Fibroblast of lung (primary cell): ENCODE measurements around the gene EPM2AIP1. TPM values are rescaled to one million over a fixed set of nuclear protein-coding genes. Genes with fewer than 3 reads are reported as not detected.

Source experiments
- DNase-seq, 2 donors: peaks; one replicate each; pipeline versions ENCODE4 v3.0.0 to v3.0.0-alpha.2; 2010; ENCODE audit warnings: low read depth in 2 of 2
- H2AFZ ChIP-seq: 2 replicates; pipeline ENCODE4 v1.5.1; 2012; ENCODE audit warnings: low read length, control low read depth, inconsistent platforms
- H3K27ac ChIP-seq: 2 replicates; pipeline ENCODE4 v1.5.1; 2011; ENCODE audit warnings: low read length, control low read depth; ENCODE audit not compliant: insufficient read depth
- H3K27me3 ChIP-seq: 2 replicates; pipeline ENCODE4 v1.5.1; 2011; ENCODE audit warnings: mild to moderate bottlenecking, low read length; ENCODE audit not compliant: control insufficient read depth, insufficient read depth
- H3K36me3 ChIP-seq: 2 replicates; pipeline ENCODE4 v1.5.1; 2011; ENCODE audit warnings: low read length; ENCODE audit not compliant: control insufficient read depth, insufficient read depth
- H3K4me1 ChIP-seq: 2 replicates; pipeline ENCODE4 v1.5.1; 2011; ENCODE audit warnings: low read length; ENCODE audit not compliant: control insufficient read depth, insufficient read depth; ENCODE audit errors: extremely low read depth
- H3K4me2 ChIP-seq: 2 replicates; pipeline ENCODE4 v1.5.1; 2011; ENCODE audit warnings: low read length, control low read depth; ENCODE audit not compliant: insufficient read depth; ENCODE audit errors: extremely low read depth
- H3K4me3 ChIP-seq, 4 experiments: fragments of 200-600 bp in 1 of 4; sonication (generic) in 1 of 4; replicated peaks in 1 of 4; 2 replicates each; pipeline ENCODE4 v1.5.1; 2011 to 2016; ENCODE audit warnings: low read length in 4 of 4, low read depth in 3 of 4, mild to moderate bottlenecking in 3 of 4, control low read depth in 2 of 4, inconsistent platforms in 1 of 4, mixed read lengths in 1 of 4; ENCODE audit not compliant: insufficient read depth in 1 of 4; ENCODE audit errors: control extremely low read depth in 1 of 4
- H3K79me2 ChIP-seq: 2 replicates; pipeline ENCODE4 v1.5.1; 2012; ENCODE audit warnings: mild to moderate bottlenecking, low read length, inconsistent platforms; ENCODE audit not compliant: control insufficient read depth, insufficient read depth
- H3K9ac ChIP-seq: 2 replicates; pipeline ENCODE4 v1.5.1; 2011; ENCODE audit warnings: mild to moderate bottlenecking, low read length, control low read depth; ENCODE audit not compliant: insufficient read depth
- H3K9me3 ChIP-seq: 2 replicates; pipeline ENCODE4 v1.5.1; 2012; ENCODE audit warnings: low read depth, low read length; ENCODE audit not compliant: control insufficient read depth, insufficient read depth
- H4K20me1 ChIP-seq: 2 replicates; pipeline ENCODE4 v1.5.1; 2011; ENCODE audit warnings: low read length; ENCODE audit not compliant: control insufficient read depth, insufficient read depth; ENCODE audit errors: extremely low read depth
- CTCF ChIP-seq, 2 donors: IDR thresholded peaks in 1 of 2; conservative IDR thresholded peaks in 1 of 2; 1 replicate in 1 of 2; 2 replicates in 1 of 2; pipeline ENCODE4 v1.5.1; 2011 to 2012; ENCODE audit warnings: low read length in 2 of 2, control low read depth in 1 of 2, inconsistent platforms in 1 of 2, low read depth in 1 of 2, mild to moderate bottlenecking in 1 of 2
- EZH2 ChIP-seq: IDR thresholded peaks from 2 replicates; pipeline ENCODE4 v1.5.1; 2012; ENCODE audit warnings: low read length, control low read depth, mild to moderate bottlenecking; ENCODE audit errors: missing control alignments
- polyA plus RNA-seq, 2 donors: library from polyadenylated mRNA; depleted of rRNA in 1 of 2; stranded (reverse) in 1 of 2; unstranded in 1 of 2; fragments of >200 nt; gene quantifications; 2 replicates each; pipeline ENCODE4 v1.2.1, GENCODE V29; 2011 to 2012; ENCODE audit warnings: missing spikeins in 1 of 2
- total RNA-seq: library from RNA; depleted of rRNA; stranded (reverse); fragments of >200 nt; gene quantifications from 2 replicates; pipeline ENCODE4 v1.2.1, GENCODE V29; 2014

The EPM2AIP1 gene
- total and polyA plus RNA-seq, 2 donors (not counting 1 experiment from before 2014, with no cell fraction given), result 12.9 to 18.7 TPM

GRCh38 chr3:37029516-37030163 is 36.7 kb upstream of the EPM2AIP1 start:
- Histone ChIP-seq H3K9me3 (no peaks in the 10 kb centered on the region), H3K27ac (no peak overlapping the region), H3K27me3 (no peaks in the 10 kb centered on the region), H3K4me2 (no peak overlapping the region), H3K79me2 (no peaks in the 10 kb centered on the region), H4K20me1 (no peaks in the 10 kb centered on the region), H3K36me3 (peaks cover 9% of the 10 kb centered on the region), H3K4me1 (peaks cover 2% of the 10 kb centered on the region), H3K9ac (no peak overlapping the region), H3K4me3 (no peak overlapping the region), H2AFZ (no peak overlapping the region)
- peak in 1 of 2 donors; percentile 15 for DNase-seq
- TF ChIP-seq CTCF (conservative IDR thresholded peaks at IDR 0.05 in 1 of 2, IDR thresholded peaks at IDR 0.05 in 1 of 2; ENCODE audit: low read depth in 1 of 2, low read length in 2 of 2), result no peak
- no peak for TF ChIP-seq EZH2

GRCh38 chr3:37029111-37029510 is 36.2 kb upstream of the EPM2AIP1 start:
- Histone ChIP-seq H3K27me3 (no peaks in the 10 kb centered on the region), H3K9me3 (no peaks in the 10 kb centered on the region), H3K4me2 (no peak overlapping the region), H2AFZ (no peak overlapping the region), H3K4me3 (no peak overlapping the region), H3K36me3 (peaks cover 9% of the 10 kb centered on the region), H4K20me1 (no peaks in the 10 kb centered on the region), H3K4me1 (peaks cover 2% of the 10 kb centered on the region), H3K79me2 (no peaks in the 10 kb centered on the region), H3K9ac (no peak overlapping the region), H3K27ac (no peak overlapping the region)
- DNase-seq, result no peak
- no peak for TF ChIP-seq EZH2
- TF ChIP-seq CTCF (conservative IDR thresholded peaks at IDR 0.05 in 1 of 2, IDR thresholded peaks at IDR 0.05 in 1 of 2; ENCODE audit: low read depth in 1 of 2, low read length in 2 of 2), result no peak

GRCh38 chr3:37028329-37028728 is 35.4 kb upstream of the EPM2AIP1 start:
- Histone ChIP-seq H3K36me3 (peaks cover 9% of the 10 kb centered on the region), H3K27me3 (no peaks in the 10 kb centered on the region), H3K27ac (no peak overlapping the region), H3K9me3 (no peaks in the 10 kb centered on the region), H2AFZ (no peak overlapping the region), H3K4me1 (peaks cover 2% of the 10 kb centered on the region), H3K4me2 (no peak overlapping the region), H4K20me1 (no peaks in the 10 kb centered on the region), H3K9ac (no peak overlapping the region), H3K4me3 (no peak overlapping the region), H3K79me2 (no peaks in the 10 kb centered on the region)
- no peak for DNase-seq
- TF ChIP-seq CTCF (conservative IDR thresholded peaks at IDR 0.05 in 1 of 2, IDR thresholded peaks at IDR 0.05 in 1 of 2; ENCODE audit: low read depth in 1 of 2, low read length in 2 of 2) (no peak), EZH2 (no peak)
